ENCODE data around the gene PLCB4.

DNA sequence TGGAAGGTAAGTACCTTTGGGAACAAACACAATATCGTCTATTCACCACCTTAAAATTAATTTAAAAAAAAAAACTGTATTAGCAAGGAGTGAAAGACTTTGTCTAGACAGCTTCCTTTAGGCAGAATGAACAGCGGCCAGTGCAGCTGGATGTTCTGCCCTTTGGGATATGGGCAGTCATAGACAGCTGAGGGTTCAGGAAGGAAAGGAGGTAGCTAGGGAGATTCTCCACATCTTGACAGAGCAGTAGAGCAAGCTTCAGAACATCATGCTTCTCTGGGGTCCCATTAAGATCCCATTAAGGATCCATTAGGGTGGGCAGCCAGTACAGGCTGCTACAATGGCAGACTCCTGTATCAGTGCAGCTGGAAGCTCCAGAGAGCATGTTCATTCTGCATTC, 46.5 kb upstream of the PLCB4 start:
- TF ChIP-seq, protein P1, sequence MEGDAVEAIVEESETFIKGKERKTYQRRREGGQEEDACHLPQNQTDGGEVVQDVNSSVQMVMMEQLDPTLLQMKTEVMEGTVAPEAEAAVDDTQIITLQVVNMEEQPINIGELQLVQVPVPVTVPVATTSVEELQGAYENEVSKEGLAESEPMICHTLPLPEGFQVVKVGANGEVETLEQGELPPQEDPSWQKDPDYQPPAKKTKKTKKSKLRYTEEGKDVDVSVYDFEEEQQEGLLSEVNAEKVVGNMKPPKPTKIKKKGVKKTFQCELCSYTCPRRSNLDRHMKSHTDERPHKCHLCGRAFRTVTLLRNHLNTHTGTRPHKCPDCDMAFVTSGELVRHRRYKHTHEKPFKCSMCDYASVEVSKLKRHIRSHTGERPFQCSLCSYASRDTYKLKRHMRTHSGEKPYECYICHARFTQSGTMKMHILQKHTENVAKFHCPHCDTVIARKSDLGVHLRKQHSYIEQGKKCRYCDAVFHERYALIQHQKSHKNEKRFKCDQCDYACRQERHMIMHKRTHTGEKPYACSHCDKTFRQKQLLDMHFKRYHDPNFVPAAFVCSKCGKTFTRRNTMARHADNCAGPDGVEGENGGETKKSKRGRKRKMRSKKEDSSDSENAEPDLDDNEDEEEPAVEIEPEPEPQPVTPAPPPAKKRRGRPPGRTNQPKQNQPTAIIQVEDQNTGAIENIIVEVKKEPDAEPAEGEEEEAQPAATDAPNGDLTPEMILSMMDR (optimal IDR thresholded peaks at IDR 0.05 in 1 of 3, IDR thresholded peaks at IDR 0.05 in 1 of 3, conservative IDR thresholded peaks at IDR 0.05 in 1 of 3; ENCODE audit: extremely low read depth in 1 of 3, insufficient read depth in 2 of 3, low read length in 3 of 3), result no peak
- TF ChIP-seq EZH2 (IDR thresholded peaks at IDR 0.05; ENCODE audit: low read length), result no peak
